Lower lobe of right lung (tissue), 2 donors: ENCODE results near the gene NES. TPM values are rescaled to one million over a fixed set of nuclear protein-coding genes. Genes with fewer than 3 reads are reported as not detected.

Source experiments
- ATAC-seq, 2 donors: fragments of 200-7000 bp; cut with Tn5 transposase; one replicate each; pipeline ENCODE4 v1.9.1; 2020 to 2022; ENCODE audit warnings: mild to moderate bottlenecking in 2 of 2, moderate library complexity in 2 of 2
- DNase-seq: peaks from one replicate; pipeline ENCODE4 v3.0.0-alpha.2; 2020
- H3K27ac ChIP-seq: fragments of 200-600 bp; one replicate; pipeline ENCODE4 v1.8.0; 2022
- H3K27me3 ChIP-seq: fragments of 200-600 bp; one replicate; pipeline ENCODE4 v1.8.0; 2022; ENCODE audit warnings: low read depth
- H3K36me3 ChIP-seq: fragments of 200-600 bp; one replicate; pipeline ENCODE4 v1.8.0; 2022; ENCODE audit warnings: mild to moderate bottlenecking
- H3K4me1 ChIP-seq: fragments of 200-600 bp; one replicate; pipeline ENCODE4 v1.8.0; 2022
- H3K4me3 ChIP-seq: fragments of 200-600 bp; one replicate; pipeline ENCODE4 v1.8.0; 2022; ENCODE audit warnings: mild to moderate bottlenecking
- H3K9me3 ChIP-seq: fragments of 200-600 bp; one replicate; pipeline ENCODE4 v1.8.0; 2022
- CTCF ChIP-seq: fragments of 200-600 bp; IDR thresholded peaks from one replicate; pipeline ENCODE4 v1.8.0; 2022; ENCODE audit warnings: antibody characterized with exemption, mild to moderate bottlenecking
- intact Hi-C: fragments of 100-400 bp; cut with DNase I; formaldehyde crosslinking; loops from one replicate; pipeline ENCODE4 v1.11.0; 2022
- total RNA-seq: library from RNA; stranded (reverse); fragmentation: NEBNext Ultra II Directional; extraction: Animal tissue kit (Norgen Biotek cat#: 25700); gene quantifications from one replicate; pipeline ENCODE4 v1.2.1, GENCODE V29; 2021
- donor health status: DM: no; HTN: yes; CAD: no; lungs with severe emphysema.

The NES gene
- total RNA-seq, 1 donor from 2014 or later = 39.8 TPM

GRCh38 chr1:156629823-156630449, 47.3 kb downstream of the NES start:
- Histone ChIP-seq H3K4me3 (no peak overlapping the region), H3K27ac (no peak overlapping the region), H3K27me3 (peaks cover 84% of the 10 kb centered on the region), H3K36me3 (no peaks in the 10 kb centered on the region), H3K4me1 (peaks cover 12% of the 10 kb centered on the region), H3K9me3 (no peaks in the 10 kb centered on the region)
- ATAC-seq (no peak), DNase-seq (no peak)
- TF ChIP-seq CTCF = no peak
- intact Hi-C loops = no loop called here

GRCh38 chr1:156627313-156627880, 49.8 kb downstream of the NES start:
- TF ChIP-seq CTCF = peak; percentile 67
- peak; percentile 22 to 27 for ATAC-seq
- Histone ChIP-seq H3K4me1 (peaks cover 26% of the 10 kb centered on the region), H3K27ac (no peak overlapping the region), H3K9me3 (no peaks in the 10 kb centered on the region), H3K36me3 (no peaks in the 10 kb centered on the region), H3K4me3 (no peak overlapping the region), H3K27me3 (peaks cover 89% of the 10 kb centered on the region)
- DNase-seq = no peak
- intact Hi-C loops = no loop called here

- no peak overlapping the region for H3K27ac ChIP-seq
- no peaks in the 10 kb centered on the region for H3K9me3 ChIP-seq
- intact Hi-C loops = no loop called here
- peaks cover 26% of the 10 kb centered on the region for H3K4me1 ChIP-seq
- ATAC-seq = no peak
- H3K36me3 ChIP-seq = no peaks in the 10 kb centered on the region
- no peak for TF ChIP-seq CTCF
- DNase-seq = no peak
- peak overlapping the region; percentile 50 for H3K4me3 ChIP-seq
- peaks cover 83% of the 10 kb centered on the region for H3K27me3 ChIP-seq
Observed at GRCh38 chr1:156626079-156626438, 51.1 kb downstream of the NES start.

GRCh38 chr1:156625436-156626078, 51.6 kb downstream of the NES start:
- Histone ChIP-seq H3K36me3 (no peaks in the 10 kb centered on the region), H3K27ac (no peak overlapping the region), H3K4me1 (peaks cover 26% of the 10 kb centered on the region), H3K27me3 (peaks cover 78% of the 10 kb centered on the region), H3K4me3 (peak overlapping the region; percentile 50), H3K9me3 (no peaks in the 10 kb centered on the region)
- intact Hi-C loops = no loop called here
- ATAC-seq = peak; percentile 72 to 75
- peak; percentile 81 for TF ChIP-seq CTCF
- DNase-seq = peak; percentile 66

GRCh38 chr1:156624814-156625435, 52.3 kb downstream of the NES start:
- Histone ChIP-seq H3K9me3 (no peaks in the 10 kb centered on the region), H3K36me3 (no peaks in the 10 kb centered on the region), H3K4me3 (peak overlapping the region; percentile 50), H3K27me3 (peaks cover 78% of the 10 kb centered on the region), H3K4me1 (peaks cover 26% of the 10 kb centered on the region), H3K27ac (no peak overlapping the region)
- intact Hi-C loops = no loop called here
- ATAC-seq (peak; percentile 7 to 25), DNase-seq (no peak)
- TF ChIP-seq CTCF = no peak
